Adipocyte (in vitro differentiated cells): Measurements from ENCODE around the gene UNC13D.

ENCODE experiments used
- DNase-seq: peaks from one replicate; pipeline ENCODE4 v3.0.0-alpha.2; 2015; ENCODE audit warnings: low read depth
- H3K27me3 ChIP-seq: replicated peaks from 2 replicates; pipeline ENCODE4 v1.7.0; 2013; ENCODE audit warnings: mild to moderate bottlenecking, low read length, moderate library complexity; ENCODE audit not compliant: control insufficient read depth, insufficient read depth
- H3K36me3 ChIP-seq: 2 replicates; pipeline ENCODE4 v1.7.0; 2013; ENCODE audit warnings: low read length, mild to moderate bottlenecking, moderate library complexity; ENCODE audit not compliant: control insufficient read depth, insufficient read depth, severe bottlenecking
- H3K4me1 ChIP-seq: 2 replicates; pipeline ENCODE4 v1.7.0; 2013; ENCODE audit warnings: mild to moderate bottlenecking, low read length, moderate library complexity; ENCODE audit not compliant: control insufficient read depth, insufficient read depth
- H3K4me3 ChIP-seq: 2 replicates; pipeline ENCODE4 v1.7.0; 2013; ENCODE audit warnings: mild to moderate bottlenecking, low read length, moderate library complexity
- H3K9ac ChIP-seq: 2 replicates; pipeline ENCODE4 v1.7.0; 2013; ENCODE audit warnings: mild to moderate bottlenecking, low read length, moderate library complexity
- H3K9me3 ChIP-seq: 2 replicates; pipeline ENCODE4 v1.7.0; 2013; ENCODE audit warnings: mild to moderate bottlenecking, low read length, moderate library complexity; ENCODE audit not compliant: control insufficient read depth

Gene UNC13D

GRCh38 chr17:75881678-75882454 lies 37.7 kb upstream of the UNC13D start:
- DNase-seq: no peak
- no peak overlapping the region for H3K9ac ChIP-seq
- H3K9me3 ChIP-seq: no peaks in the 10 kb centered on the region
- H3K27me3 ChIP-seq: no peaks in the 10 kb centered on the region
- H3K4me1 ChIP-seq: peaks cover 8% of the 10 kb centered on the region
- no peak overlapping the region for H3K4me3 ChIP-seq
- H3K36me3 ChIP-seq: no peaks in the 10 kb centered on the region

- Histone ChIP-seq H3K36me3 (no peaks in the 10 kb centered on the region), H3K27me3 (no peaks in the 10 kb centered on the region), H3K4me1 (peaks cover 24% of the 10 kb centered on the region), H3K9me3 (no peaks in the 10 kb centered on the region), H3K9ac (no peak overlapping the region), H3K4me3 (no peak overlapping the region)
- DNase-seq: no peak
These were observed 36.1 kb upstream of the UNC13D start for GRCh38 chr17:75880266-75880665.

- H3K36me3 ChIP-seq: peaks cover 6% of the 10 kb centered on the region
- H3K27me3 ChIP-seq: no peaks in the 10 kb centered on the region
- H3K4me3 ChIP-seq: peak within 1 kb of the TSS; percentile 87
- H3K9me3 ChIP-seq: no peaks in the 10 kb centered on the region
- peaks cover 31% of the 10 kb centered on the region for H3K4me1 ChIP-seq
- H3K9ac ChIP-seq: peak within 1 kb of the TSS; percentile 93
- peak; percentile 69 for DNase-seq
These were observed 34.2 kb upstream of the UNC13D start, which contains the start of gene TRIM47 for GRCh38 chr17:75878174-75878998. TSS of gene TRIM47 (minus strand) at chr17:75878581. CDS start at chr17:75878548, 33 bp downstream.

GRCh38 chr17:75877752-75878173 lies 33.6 kb upstream of the UNC13D start:
- Histone ChIP-seq H3K36me3 (peaks cover 6% of the 10 kb centered on the region), H3K9me3 (no peaks in the 10 kb centered on the region), H3K9ac (peak overlapping the region; percentile 93), H3K4me3 (peak overlapping the region; percentile 87), H3K4me1 (peaks cover 38% of the 10 kb centered on the region), H3K27me3 (no peaks in the 10 kb centered on the region)
- peak; percentile 88 for DNase-seq

- peak; percentile 97 for DNase-seq
- Histone ChIP-seq H3K4me1 (peaks cover 43% of the 10 kb centered on the region), H3K36me3 (peaks cover 6% of the 10 kb centered on the region), H3K9me3 (no peaks in the 10 kb centered on the region), H3K9ac (peak overlapping the region; percentile 93), H3K4me3 (peak overlapping the region; percentile 87), H3K27me3 (no peaks in the 10 kb centered on the region)
These were observed 32.9 kb upstream of the UNC13D start for GRCh38 chr17:75876938-75877751.

- Histone ChIP-seq H3K4me1 (peaks cover 43% of the 10 kb centered on the region), H3K4me3 (peak overlapping the region; percentile 87), H3K9me3 (no peaks in the 10 kb centered on the region), H3K27me3 (no peaks in the 10 kb centered on the region), H3K9ac (peak overlapping the region; percentile 93), H3K36me3 (peaks cover 6% of the 10 kb centered on the region)
- no peak for DNase-seq
These were observed 32.2 kb upstream of the UNC13D start for GRCh38 chr17:75876190-75876937.

GRCh38 chr17:75875940-75876189 lies 31.7 kb upstream of the UNC13D start:
- peaks cover 6% of the 10 kb centered on the region for H3K36me3 ChIP-seq
- no peak for DNase-seq
- H3K4me3 ChIP-seq: peak overlapping the region; percentile 87
- peak overlapping the region; percentile 93 for H3K9ac ChIP-seq
- H3K27me3 ChIP-seq: no peaks in the 10 kb centered on the region
- H3K9me3 ChIP-seq: no peaks in the 10 kb centered on the region
- H3K4me1 ChIP-seq: peaks cover 43% of the 10 kb centered on the region

GRCh38 chr17:75875182-75875939 lies 31.2 kb upstream of the UNC13D start:
- peaks cover 6% of the 10 kb centered on the region for H3K36me3 ChIP-seq
- H3K4me3 ChIP-seq: peak overlapping the region; percentile 87
- DNase-seq: no peak
- peak overlapping the region; percentile 93 for H3K9ac ChIP-seq
- H3K4me1 ChIP-seq: peaks cover 48% of the 10 kb centered on the region
- H3K9me3 ChIP-seq: no peaks in the 10 kb centered on the region
- no peaks in the 10 kb centered on the region for H3K27me3 ChIP-seq

GRCh38 chr17:75874323-75875181 lies 30.3 kb upstream of the UNC13D start:
- DNase-seq: no peak
- Histone ChIP-seq H3K4me1 (peaks cover 55% of the 10 kb centered on the region), H3K4me3 (no peak overlapping the region), H3K36me3 (peaks cover 6% of the 10 kb centered on the region), H3K9me3 (no peaks in the 10 kb centered on the region), H3K9ac (no peak overlapping the region), H3K27me3 (no peaks in the 10 kb centered on the region)
